A549 (cell line): ENCODE results near the gene ZDHHC9.

ENCODE experiments used
- CTCF ChIP-seq: fragments of >200 bp; sonication (Bioruptor Twin); formaldehyde crosslinking; IDR thresholded peaks from 3 replicates; pipeline ENCODE4 v1.5.1; 2016
- POLR2AphosphoS2 ChIP-seq: conservative IDR thresholded peaks from 2 replicates; pipeline ENCODE4 v1.6.1; 2012; ENCODE audit warnings: low read length, improper control_type of control experiment, inconsistent platforms

GRCh38 chrX:129808158-129808828 lies 35.4 kb downstream of the ZDHHC9 start:
- TF ChIP-seq CTCF (no peak), POLR2AphosphoS2 (no peak)
